ENCODE results near the gene FCN3. TPM values are rescaled to one million over a fixed set of nuclear protein-coding genes. Genes with fewer than 3 reads are reported as not detected.
A peak's percentile ranks its signal among the peaks of the same experiment; 100 is the strongest.

The FCN3 gene
- total RNA-seq, 1 donor from 2014 or later = not detected

GRCh38 chr1:27372022-27372807, 2.4 kb downstream of the FCN3 start:
- no peak for TF ChIP-seq CTCF (conservative IDR thresholded peaks at IDR 0.05)
- Mint-ChIP-seq H3K9me3 (no peaks in the 10 kb centered on the region), H3K27ac (ENCODE audit: unreplicated experiment) (no peak overlapping the region), H3K4me3 (no peak overlapping the region), H3K36me3 (ENCODE audit: low read depth) (no peaks in the 10 kb centered on the region), H3K27me3 (ENCODE audit: low read depth) (no peaks in the 10 kb centered on the region), H3K4me1 (peaks cover 5% of the 10 kb centered on the region)
- no peak for DNase-seq (ENCODE audit: low read depth, low spot score)

- H3K27ac Mint-ChIP-seq (ENCODE audit: unreplicated experiment) = no peak overlapping the region
- no peaks in the 10 kb centered on the region for H3K9me3 Mint-ChIP-seq
- peaks cover 29% of the 10 kb centered on the region for H3K4me1 Mint-ChIP-seq
- peak; percentile 18 for TF ChIP-seq CTCF (conservative IDR thresholded peaks at IDR 0.05)
- no peaks in the 10 kb centered on the region for H3K27me3 Mint-ChIP-seq (ENCODE audit: low read depth)
- H3K4me3 Mint-ChIP-seq = peak overlapping the region; percentile 62
- H3K36me3 Mint-ChIP-seq (ENCODE audit: low read depth) = no peaks in the 10 kb centered on the region
- DNase-seq (ENCODE audit: low read depth, low spot score) = no peak
These were observed 5.6 kb downstream of the FCN3 start for GRCh38 chr1:27368869-27369582.

DNA sequence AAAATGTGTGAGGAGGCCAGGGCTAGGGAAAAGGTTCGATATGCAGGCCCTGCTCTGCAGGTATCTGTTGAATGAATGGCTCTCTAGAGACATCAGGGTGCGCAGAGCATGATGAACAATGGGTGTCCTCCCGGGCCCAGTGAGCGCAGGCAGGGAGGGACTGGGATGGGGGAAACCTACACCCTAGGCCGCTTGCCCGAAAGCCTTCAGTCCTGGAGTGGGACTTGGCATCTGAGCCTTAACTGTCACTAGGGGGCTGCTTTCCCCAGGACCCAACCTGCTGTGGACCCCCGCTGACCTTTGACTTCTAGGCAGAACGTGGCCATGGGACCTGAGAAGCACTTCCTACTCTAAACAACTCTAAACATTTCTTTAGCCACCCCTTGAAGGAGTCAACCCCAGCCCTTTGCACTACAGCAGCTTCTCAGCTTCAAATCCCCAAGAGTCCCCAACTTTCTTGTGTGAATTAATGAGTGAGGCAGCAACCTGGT, 7.4 kb downstream of the FCN3 start:
- Mint-ChIP-seq H3K27ac (ENCODE audit: unreplicated experiment) (no peak overlapping the region), H3K9me3 (no peaks in the 10 kb centered on the region), H3K36me3 (ENCODE audit: low read depth) (no peaks in the 10 kb centered on the region), H3K27me3 (ENCODE audit: low read depth) (no peaks in the 10 kb centered on the region), H3K4me1 (peaks cover 41% of the 10 kb centered on the region), H3K4me3 (peak overlapping the region; percentile 84)
- no peak for TF ChIP-seq CTCF (conservative IDR thresholded peaks at IDR 0.05)
- no peak for DNase-seq (ENCODE audit: low read depth, low spot score)

DNA sequence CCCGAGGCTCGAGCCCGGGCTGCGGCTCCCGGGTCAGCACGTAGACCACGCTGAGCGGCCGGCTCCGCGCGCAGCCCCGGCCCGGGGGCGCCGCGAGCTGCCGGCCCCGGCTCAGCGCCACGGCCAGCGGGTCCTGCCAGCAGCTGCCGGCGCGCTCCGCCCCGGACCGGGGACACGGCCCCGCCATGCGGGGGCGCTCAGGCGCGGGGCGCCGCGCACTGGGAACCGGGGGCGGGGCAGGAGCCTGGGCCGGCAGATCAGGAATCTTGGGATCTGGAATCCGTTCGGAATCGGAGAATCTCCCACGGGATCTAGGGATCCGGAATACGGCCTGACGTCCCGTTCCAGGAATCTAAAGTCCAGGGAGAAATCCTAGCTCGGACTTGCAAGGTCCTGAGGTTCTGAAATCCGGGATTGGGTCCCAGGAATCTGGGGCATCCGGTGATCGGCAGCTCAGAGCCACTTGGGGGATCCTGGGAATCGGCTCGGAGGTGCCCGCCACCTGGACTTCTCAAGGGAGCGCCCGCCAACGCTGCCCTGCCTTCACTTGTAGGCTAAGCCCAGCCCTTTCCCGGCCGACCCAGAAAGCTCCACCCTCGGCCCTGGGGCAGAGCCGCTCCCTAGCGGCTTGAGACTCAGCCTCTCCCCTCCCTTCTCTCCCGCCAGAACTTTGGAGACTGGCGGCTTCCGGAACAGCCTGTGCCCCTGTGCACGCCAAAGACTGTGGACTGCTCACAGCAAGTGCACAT, 8.0 kb downstream of the FCN3 start, which contains the start of gene MAP3K6:
Gene MAP3K6, minus strand, starts transcription at position 551 of the 749 bp plus-strand sequence. Its CDS starts 364 bp downstream, at position 187.
- H3K27ac Mint-ChIP-seq (ENCODE audit: unreplicated experiment) = peak within 1 kb of the TSS; percentile 87
- peak within 1 kb of the TSS; percentile 94 for H3K4me3 Mint-ChIP-seq
- H3K36me3 Mint-ChIP-seq (ENCODE audit: low read depth) = no peaks in the 10 kb centered on the region
- TF ChIP-seq CTCF (conservative IDR thresholded peaks at IDR 0.05) = peak; percentile 59
- DNase-seq (ENCODE audit: low read depth, low spot score) = peak; percentile 48
- no peaks in the 10 kb centered on the region for H3K27me3 Mint-ChIP-seq (ENCODE audit: low read depth)
- H3K9me3 Mint-ChIP-seq = no peaks in the 10 kb centered on the region
- peaks cover 44% of the 10 kb centered on the region for H3K4me1 Mint-ChIP-seq

GRCh38 chr1:27366113-27366410, 8.6 kb downstream of the FCN3 start:
- Mint-ChIP-seq H3K9me3 (no peaks in the 10 kb centered on the region), H3K36me3 (ENCODE audit: low read depth) (no peaks in the 10 kb centered on the region), H3K4me3 (peak overlapping the region; percentile 94), H3K4me1 (peaks cover 44% of the 10 kb centered on the region), H3K27ac (ENCODE audit: unreplicated experiment) (peak overlapping the region; percentile 87), H3K27me3 (ENCODE audit: low read depth) (peaks cover 3% of the 10 kb centered on the region)
- DNase-seq (ENCODE audit: low read depth, low spot score) = peak; percentile 81
- no peak for TF ChIP-seq CTCF (conservative IDR thresholded peaks at IDR 0.05)

Data from neural crest cell (in vitro differentiated cells).